ENCODE measurements around the gene MET. TPM values are rescaled to one million over a fixed set of nuclear protein-coding genes. Genes with fewer than 3 reads are reported as not detected.

Gene MET
- total and polyA plus RNA-seq, 10 of the 15 experiments (the other 5 are each of a cell fraction or from before 2014, with no cell fraction given) = 0.01 to 0.21 TPM; not detected in 8

DNA sequence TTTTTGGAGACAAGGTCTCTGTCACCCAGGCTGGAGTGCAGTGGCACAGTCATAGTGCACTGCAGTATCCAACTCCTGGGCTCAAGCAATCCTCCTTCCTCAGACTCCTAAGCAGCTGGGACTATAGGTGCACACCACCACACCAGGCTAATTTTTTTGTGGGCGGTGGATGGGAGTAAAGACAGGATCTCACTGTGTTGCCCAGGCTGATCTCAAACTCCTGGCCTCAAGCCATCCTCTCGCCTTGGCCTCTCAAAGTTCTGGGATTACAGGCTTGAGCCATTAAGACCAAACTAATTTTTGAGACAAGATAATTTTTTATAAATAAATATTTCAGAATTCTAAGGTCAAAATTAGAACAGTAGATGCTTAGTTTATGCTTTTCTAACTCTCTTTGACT lies 109.6 kb downstream of the MET start (continued):
- TF ChIP-seq IKZF2 (IDR thresholded peaks at IDR 0.05) (no peak), SIX5 (IDR thresholded peaks at IDR 0.05; ENCODE audit: low read depth, low read length, severe bottlenecking) (no peak), PAX8 (IDR thresholded peaks at IDR 0.05) (no peak), SMAD5 (IDR thresholded peaks at IDR 0.05; ENCODE audit: low read depth) (no peak), SIN3A (IDR thresholded peaks at IDR 0.05; ENCODE audit: low read depth, low read length) (no peak), EED (IDR thresholded peaks at IDR 0.05; ENCODE audit: low read depth) (no peak), CREM (IDR thresholded peaks at IDR 0.05; ENCODE audit: low read depth) (no peak), FOS (IDR thresholded peaks at IDR 0.05; ENCODE audit: borderline replicate concordance, extremely low read depth, insufficient read length) (no peak), HDAC6 (IDR thresholded peaks at IDR 0.05; ENCODE audit: unreplicated experiment) (no peak), HCFC1 (IDR thresholded peaks at IDR 0.05; ENCODE audit: low read length) (no peak)
- TF ChIP-seq, protein P1, sequence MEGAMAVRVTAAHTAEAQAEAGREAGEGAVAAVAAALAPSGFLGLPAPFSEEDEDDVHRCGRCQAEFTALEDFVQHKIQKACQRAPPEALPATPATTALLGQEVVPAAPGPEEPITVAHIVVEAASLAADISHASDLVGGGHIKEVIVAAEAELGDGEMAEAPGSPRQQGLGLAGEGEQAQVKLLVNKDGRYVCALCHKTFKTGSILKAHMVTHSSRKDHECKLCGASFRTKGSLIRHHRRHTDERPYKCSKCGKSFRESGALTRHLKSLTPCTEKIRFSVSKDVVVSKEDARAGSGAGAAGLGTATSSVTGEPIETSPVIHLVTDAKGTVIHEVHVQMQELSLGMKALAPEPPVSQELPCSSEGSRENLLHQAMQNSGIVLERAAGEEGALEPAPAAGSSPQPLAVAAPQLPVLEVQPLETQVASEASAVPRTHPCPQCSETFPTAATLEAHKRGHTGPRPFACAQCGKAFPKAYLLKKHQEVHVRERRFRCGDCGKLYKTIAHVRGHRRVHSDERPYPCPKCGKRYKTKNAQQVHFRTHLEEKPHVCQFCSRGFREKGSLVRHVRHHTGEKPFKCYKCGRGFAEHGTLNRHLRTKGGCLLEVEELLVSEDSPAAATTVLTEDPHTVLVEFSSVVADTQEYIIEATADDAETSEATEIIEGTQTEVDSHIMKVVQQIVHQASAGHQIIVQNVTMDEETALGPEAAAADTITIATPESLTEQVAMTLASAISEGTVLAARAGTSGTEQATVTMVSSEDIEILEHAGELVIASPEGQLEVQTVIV (IDR thresholded peaks at IDR 0.05; ENCODE audit: borderline replicate concordance, partially characterized antibody) = no peak
- TF ChIP-seq, protein P2, sequence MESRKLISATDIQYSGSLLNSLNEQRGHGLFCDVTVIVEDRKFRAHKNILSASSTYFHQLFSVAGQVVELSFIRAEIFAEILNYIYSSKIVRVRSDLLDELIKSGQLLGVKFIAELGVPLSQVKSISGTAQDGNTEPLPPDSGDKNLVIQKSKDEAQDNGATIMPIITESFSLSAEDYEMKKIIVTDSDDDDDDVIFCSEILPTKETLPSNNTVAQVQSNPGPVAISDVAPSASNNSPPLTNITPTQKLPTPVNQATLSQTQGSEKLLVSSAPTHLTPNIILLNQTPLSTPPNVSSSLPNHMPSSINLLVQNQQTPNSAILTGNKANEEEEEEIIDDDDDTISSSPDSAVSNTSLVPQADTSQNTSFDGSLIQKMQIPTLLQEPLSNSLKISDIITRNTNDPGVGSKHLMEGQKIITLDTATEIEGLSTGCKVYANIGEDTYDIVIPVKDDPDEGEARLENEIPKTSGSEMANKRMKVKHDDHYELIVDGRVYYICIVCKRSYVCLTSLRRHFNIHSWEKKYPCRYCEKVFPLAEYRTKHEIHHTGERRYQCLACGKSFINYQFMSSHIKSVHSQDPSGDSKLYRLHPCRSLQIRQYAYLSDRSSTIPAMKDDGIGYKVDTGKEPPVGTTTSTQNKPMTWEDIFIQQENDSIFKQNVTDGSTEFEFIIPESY (IDR thresholded peaks at IDR 0.05) = no peak
- TF ChIP-seq, protein P3, sequence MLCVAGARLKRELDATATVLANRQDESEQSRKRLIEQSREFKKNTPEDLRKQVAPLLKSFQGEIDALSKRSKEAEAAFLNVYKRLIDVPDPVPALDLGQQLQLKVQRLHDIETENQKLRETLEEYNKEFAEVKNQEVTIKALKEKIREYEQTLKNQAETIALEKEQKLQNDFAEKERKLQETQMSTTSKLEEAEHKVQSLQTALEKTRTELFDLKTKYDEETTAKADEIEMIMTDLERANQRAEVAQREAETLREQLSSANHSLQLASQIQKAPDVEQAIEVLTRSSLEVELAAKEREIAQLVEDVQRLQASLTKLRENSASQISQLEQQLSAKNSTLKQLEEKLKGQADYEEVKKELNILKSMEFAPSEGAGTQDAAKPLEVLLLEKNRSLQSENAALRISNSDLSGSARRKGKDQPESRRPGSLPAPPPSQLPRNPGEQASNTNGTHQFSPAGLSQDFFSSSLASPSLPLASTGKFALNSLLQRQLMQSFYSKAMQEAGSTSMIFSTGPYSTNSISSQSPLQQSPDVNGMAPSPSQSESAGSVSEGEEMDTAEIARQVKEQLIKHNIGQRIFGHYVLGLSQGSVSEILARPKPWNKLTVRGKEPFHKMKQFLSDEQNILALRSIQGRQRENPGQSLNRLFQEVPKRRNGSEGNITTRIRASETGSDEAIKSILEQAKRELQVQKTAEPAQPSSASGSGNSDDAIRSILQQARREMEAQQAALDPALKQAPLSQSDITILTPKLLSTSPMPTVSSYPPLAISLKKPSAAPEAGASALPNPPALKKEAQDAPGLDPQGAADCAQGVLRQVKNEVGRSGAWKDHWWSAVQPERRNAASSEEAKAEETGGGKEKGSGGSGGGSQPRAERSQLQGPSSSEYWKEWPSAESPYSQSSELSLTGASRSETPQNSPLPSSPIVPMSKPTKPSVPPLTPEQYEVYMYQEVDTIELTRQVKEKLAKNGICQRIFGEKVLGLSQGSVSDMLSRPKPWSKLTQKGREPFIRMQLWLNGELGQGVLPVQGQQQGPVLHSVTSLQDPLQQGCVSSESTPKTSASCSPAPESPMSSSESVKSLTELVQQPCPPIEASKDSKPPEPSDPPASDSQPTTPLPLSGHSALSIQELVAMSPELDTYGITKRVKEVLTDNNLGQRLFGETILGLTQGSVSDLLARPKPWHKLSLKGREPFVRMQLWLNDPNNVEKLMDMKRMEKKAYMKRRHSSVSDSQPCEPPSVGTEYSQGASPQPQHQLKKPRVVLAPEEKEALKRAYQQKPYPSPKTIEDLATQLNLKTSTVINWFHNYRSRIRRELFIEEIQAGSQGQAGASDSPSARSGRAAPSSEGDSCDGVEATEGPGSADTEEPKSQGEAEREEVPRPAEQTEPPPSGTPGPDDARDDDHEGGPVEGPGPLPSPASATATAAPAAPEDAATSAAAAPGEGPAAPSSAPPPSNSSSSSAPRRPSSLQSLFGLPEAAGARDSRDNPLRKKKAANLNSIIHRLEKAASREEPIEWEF (IDR thresholded peaks at IDR 0.05; ENCODE audit: insufficient replicate concordance, low read depth, low read length) = no peak
